ENCODE measurements around the gene VKORC1. TPM values are rescaled to one million over a fixed set of nuclear protein-coding genes. Genes with fewer than 3 reads are reported as not detected.

Gene VKORC1
- total RNA-seq, 6 experiments from 2014 or later = 123 to 184 (median 130) TPM

DNA sequence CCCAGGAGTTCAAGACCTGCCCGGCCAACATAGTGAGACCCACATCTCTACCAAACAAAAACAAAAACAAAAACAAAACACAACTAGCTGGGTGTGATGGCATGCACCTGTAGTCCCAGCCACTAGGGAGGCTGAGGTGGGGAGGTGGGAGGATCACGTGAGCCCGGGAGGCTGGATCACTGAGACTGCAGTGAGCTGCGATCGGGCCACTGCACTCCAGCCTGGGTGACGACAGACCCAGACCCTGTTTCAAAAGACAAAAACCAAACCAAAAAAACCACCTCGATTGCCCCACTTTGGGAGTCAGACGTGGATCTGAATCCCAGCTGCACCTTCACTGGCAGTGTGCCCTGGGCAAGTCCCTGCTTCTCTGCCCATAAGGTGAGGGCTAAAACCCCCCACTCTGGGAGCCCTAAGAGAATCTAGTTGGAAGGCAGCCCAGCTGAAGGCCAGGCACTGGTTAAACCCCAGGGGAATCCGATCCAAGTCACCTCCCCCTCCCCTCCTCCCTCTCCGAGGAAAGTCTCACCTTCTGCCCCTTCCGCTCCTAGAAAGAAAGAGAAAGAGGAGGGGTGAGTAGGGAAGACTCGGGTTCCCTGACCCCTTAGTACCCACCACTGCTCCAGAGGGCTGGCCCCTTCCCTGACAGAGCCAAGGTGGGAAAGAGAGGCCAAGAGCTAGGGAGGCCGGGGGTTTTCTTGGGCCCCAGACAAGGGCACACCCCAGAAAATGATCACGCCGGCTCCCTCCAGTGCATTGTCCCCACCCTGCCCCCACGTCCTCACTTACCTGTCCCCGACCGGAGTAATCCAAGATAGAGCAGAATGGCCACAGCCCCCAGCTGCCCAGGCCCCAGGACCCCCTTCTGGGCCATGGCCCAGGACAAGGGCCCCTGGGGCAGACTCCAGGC lies 40.3 kb upstream of the VKORC1 start:
- Mint-ChIP-seq H3K4me3 (no peak overlapping the region), H3K9me3 (no peaks in the 10 kb centered on the region), H3K27me3 (ENCODE audit: insufficient read depth) (peaks cover 9% of the 10 kb centered on the region), H3K27ac (no peak overlapping the region), H3K4me1 (ENCODE audit: low read depth) (peaks cover 20% of the 10 kb centered on the region), H3K36me3 (ENCODE audit: low read depth) (no peaks in the 10 kb centered on the region)
- no peak for DNase-seq
- no peak for TF ChIP-seq CTCF (IDR thresholded peaks at IDR 0.05)

DNA sequence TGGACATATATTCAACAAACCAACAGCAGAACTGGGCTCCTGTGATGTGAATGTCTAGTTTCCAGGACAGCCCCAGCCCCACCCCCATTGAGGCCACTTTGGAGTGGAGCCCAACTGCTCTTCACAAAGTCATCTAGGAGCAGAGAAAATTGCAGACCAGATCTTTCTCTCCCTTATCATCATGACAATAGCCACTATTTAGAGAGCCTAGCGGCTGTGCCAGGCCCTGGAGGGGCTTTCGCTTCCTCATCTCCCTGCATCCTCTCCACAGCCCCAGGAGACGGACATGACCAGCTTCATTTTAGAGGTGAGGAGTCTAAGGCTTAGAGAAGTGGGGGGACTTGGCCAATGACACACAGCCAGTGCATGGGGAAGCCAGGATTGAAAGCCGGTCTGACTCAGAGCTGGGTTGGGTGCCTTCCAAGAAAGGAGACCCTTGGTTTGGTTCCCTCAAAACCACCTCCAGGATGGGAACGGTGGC lies 39.5 kb upstream of the VKORC1 start:
- no peak overlapping the region for H3K27ac Mint-ChIP-seq
- no peak for TF ChIP-seq CTCF (IDR thresholded peaks at IDR 0.05)
- peaks cover 20% of the 10 kb centered on the region for H3K4me1 Mint-ChIP-seq (ENCODE audit: low read depth)
- no peak overlapping the region for H3K4me3 Mint-ChIP-seq
- H3K27me3 Mint-ChIP-seq (ENCODE audit: insufficient read depth) = peaks cover 9% of the 10 kb centered on the region
- no peaks in the 10 kb centered on the region for H3K36me3 Mint-ChIP-seq (ENCODE audit: low read depth)
- no peaks in the 10 kb centered on the region for H3K9me3 Mint-ChIP-seq
- no peak for DNase-seq

DNA sequence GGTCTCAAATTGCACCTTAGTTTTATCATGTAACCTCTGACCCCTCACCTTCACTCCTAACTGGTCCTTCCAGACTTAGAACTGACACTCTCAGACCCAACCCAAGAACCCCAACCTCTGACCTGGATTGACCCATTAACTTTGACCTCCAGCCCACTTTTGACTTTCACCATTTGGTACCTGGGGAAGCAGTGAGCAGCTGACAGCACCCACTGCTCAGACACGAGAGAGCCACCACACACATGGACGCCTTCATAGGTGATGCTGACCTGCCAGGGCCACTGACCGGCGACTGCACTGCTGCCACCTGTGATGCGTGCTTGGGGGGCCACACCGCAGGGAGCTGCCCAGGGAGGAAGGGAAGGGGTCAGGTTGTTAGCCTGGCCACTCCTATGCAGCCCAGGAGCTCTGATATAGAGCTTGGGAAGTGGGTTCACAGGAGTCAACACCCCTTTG lies 38.5 kb upstream of the VKORC1 start:
- Mint-ChIP-seq H3K4me1 (ENCODE audit: low read depth) (peaks cover 9% of the 10 kb centered on the region), H3K9me3 (no peaks in the 10 kb centered on the region), H3K4me3 (no peak overlapping the region), H3K27ac (no peak overlapping the region), H3K36me3 (ENCODE audit: low read depth) (no peaks in the 10 kb centered on the region), H3K27me3 (ENCODE audit: insufficient read depth) (peaks cover 9% of the 10 kb centered on the region)
- TF ChIP-seq CTCF (IDR thresholded peaks at IDR 0.05) = no peak
- no peak for DNase-seq

DNA sequence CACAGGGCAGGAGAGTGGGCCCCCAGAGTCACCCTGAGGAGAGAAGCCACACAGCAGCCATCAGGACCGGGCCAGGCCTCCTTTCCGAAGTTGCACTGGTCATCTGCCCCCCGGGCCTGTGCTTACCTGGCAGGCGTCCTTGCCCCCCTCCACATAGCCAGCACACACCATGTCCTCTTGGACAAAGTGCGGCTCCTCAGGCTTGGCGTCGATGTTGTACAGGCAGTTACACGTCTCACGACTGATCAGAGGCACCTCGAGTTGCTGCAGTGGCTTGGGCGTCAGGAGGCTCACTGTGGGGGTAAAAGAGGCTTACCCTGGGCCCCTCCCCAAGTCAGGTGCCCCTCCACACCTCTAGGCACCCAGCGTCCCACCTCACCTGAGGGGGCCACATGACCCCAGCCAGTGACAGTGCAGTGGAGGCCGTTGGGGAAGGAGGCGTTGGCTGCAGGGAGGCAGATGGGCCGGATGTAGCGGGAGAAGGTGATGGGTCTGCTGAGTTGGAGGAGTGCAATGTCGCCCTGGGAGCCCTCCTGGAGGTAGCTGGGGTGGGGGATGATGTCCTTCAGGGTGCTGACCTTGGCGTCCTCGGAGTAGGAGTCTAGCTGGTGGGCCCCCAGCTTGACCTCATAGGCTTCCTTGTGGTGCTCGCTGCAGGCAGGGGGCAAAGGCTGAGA lies 37.8 kb upstream of the VKORC1 start:
- H3K27me3 Mint-ChIP-seq (ENCODE audit: insufficient read depth) = peaks cover 9% of the 10 kb centered on the region
- peaks cover 8% of the 10 kb centered on the region for H3K4me1 Mint-ChIP-seq (ENCODE audit: low read depth)
- H3K4me3 Mint-ChIP-seq = no peak overlapping the region
- no peak for TF ChIP-seq CTCF (IDR thresholded peaks at IDR 0.05)
- no peak for DNase-seq
- H3K36me3 Mint-ChIP-seq (ENCODE audit: low read depth) = no peaks in the 10 kb centered on the region
- no peaks in the 10 kb centered on the region for H3K9me3 Mint-ChIP-seq
- no peak overlapping the region for H3K27ac Mint-ChIP-seq

DNA sequence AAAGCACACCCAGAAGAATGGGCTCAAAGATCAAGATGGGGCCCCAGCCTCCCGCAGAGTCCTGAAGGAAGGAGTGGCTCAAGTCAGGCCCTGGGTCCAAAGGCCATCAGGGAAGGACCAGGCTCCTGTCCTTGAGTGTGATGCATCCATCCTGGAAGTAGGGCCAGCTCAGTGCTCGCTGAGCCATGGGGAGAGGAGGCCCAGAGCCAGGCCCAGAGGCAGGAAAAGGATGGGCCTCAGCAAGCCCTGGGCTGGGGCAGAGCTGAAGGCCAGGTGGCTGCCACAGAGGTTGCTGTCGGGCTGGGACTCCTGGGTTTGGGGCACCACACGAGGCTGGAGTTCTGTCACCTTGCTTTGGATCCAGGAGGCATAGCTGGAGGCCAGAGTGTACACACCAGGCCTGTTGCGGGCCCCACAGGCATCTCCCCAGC lies 37.3 kb upstream of the VKORC1 start:
- Mint-ChIP-seq H3K9me3 (no peaks in the 10 kb centered on the region), H3K4me1 (ENCODE audit: low read depth) (peaks cover 8% of the 10 kb centered on the region), H3K36me3 (ENCODE audit: low read depth) (no peaks in the 10 kb centered on the region), H3K27ac (no peak overlapping the region), H3K27me3 (ENCODE audit: insufficient read depth) (peaks cover 9% of the 10 kb centered on the region), H3K4me3 (no peak overlapping the region)
- no peak for TF ChIP-seq CTCF (IDR thresholded peaks at IDR 0.05)
- DNase-seq = no peak

All from HFFc6 (cell line).